Thymus (tissue), 11 donors: ENCODE results near the gene METTL26. TPM values are rescaled to one million over a fixed set of nuclear protein-coding genes. Genes with fewer than 3 reads are reported as not detected.
"Not testable (repeated sequence)": the region's sequence is repeated elsewhere in the genome, so short reads cannot be mapped to it uniquely, and the experiment has no call there.

Experiments used
- DNase-seq, 9 donors: peaks; one replicate each; pipeline ENCODE4 v3.0.0-alpha.2; 2013; ENCODE audit warnings: low spot score in 9 of 9, low read depth in 6 of 9, missing footprints in 1 of 9
- H3K27ac ChIP-seq, 2 donors: one replicate each; pipeline ENCODE4 v1.5.1; 2013; ENCODE audit warnings: control low read depth in 1 of 2, low read depth in 1 of 2, low read length in 1 of 2, mild to moderate bottlenecking in 1 of 2, moderate library complexity in 1 of 2
- H3K27me3 ChIP-seq, 2 donors: one replicate each; pipeline ENCODE4 v1.5.1; 2013; ENCODE audit warnings: low read length in 1 of 2; ENCODE audit not compliant: control insufficient read depth in 2 of 2, insufficient read depth in 1 of 2
- H3K36me3 ChIP-seq, 2 donors: one replicate each; pipeline ENCODE4 v1.5.1; 2013; ENCODE audit warnings: low read length in 1 of 2, mild to moderate bottlenecking in 1 of 2, moderate library complexity in 1 of 2; ENCODE audit not compliant: control insufficient read depth in 2 of 2, insufficient read depth in 2 of 2
- H3K4me1 ChIP-seq, 2 donors: one replicate each; pipeline ENCODE4 v1.5.1; 2013; ENCODE audit warnings: low read length in 2 of 2; ENCODE audit not compliant: control insufficient read depth in 2 of 2, insufficient read depth in 2 of 2
- H3K4me3 ChIP-seq, 2 donors: one replicate each; pipeline ENCODE4 v1.5.1; 2013; ENCODE audit warnings: low read length in 2 of 2, control low read depth in 1 of 2, mild to moderate bottlenecking in 1 of 2
- H3K9me3 ChIP-seq, 2 donors: one replicate each; pipeline ENCODE4 v1.5.1; 2013; ENCODE audit warnings: low read length in 1 of 2, mild to moderate bottlenecking in 1 of 2; ENCODE audit not compliant: control insufficient read depth in 2 of 2, insufficient read depth in 1 of 2
- WGBS: extraction: QIAGEN DNeasy Blood & Tissue Kit; methylation state at CpG from one replicate; pipeline ENCODE4 v1.1.7; 2013; 5-methylcytosine and 5-hydroxymethylcytosine counted together
- polyA plus RNA-seq: library from polyadenylated mRNA; stranded (reverse); fragments of 200-250 nt; gene quantifications from one replicate; pipeline ENCODE4 v1.2.3, GENCODE V29; 2013
- total RNA-seq: library from RNA; stranded (reverse); fragments of 120-200 nt; gene quantifications from one replicate; pipeline ENCODE4 v1.2.4, GENCODE V29; 2013
- donor health status: healthy.

Gene METTL26
- total and polyA plus RNA-seq, 2 donors = 97.6 to 110 TPM

DNA sequence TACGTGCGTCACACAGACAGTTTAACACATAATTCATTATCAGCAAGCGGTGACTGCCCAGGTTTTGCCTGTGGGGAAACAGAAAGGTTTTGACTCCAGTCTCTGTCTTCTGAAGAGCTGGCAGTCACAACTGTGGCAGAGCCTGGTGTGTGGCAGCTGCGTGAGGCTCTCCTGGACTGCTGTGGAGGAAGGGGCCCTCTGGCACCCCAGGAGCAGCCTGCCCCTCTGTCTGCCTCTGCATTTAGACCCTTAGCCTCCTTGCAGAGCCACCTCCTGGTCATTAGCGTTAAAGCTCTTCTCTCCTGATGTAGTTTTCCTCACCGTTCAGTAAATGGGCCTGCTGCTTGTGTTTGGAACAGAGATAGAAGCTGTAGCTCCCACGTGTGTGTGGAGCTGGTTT, 35.3 kb downstream of the METTL26 start:
- 49% methylated on average over 7 of the region's 7 CpGs for WGBS
- Histone ChIP-seq H3K4me1 (peaks cover 38 to 66% of the 10 kb centered on the region in 2 donors), H3K27ac (peak overlapping the region; percentile 74 to 79), H3K36me3 (peaks cover 21 to 28% of the 10 kb centered on the region in 2 donors), H3K4me3 (no peak overlapping the region), H3K9me3 (peaks cover 0 to 11% of the 10 kb centered on the region in 2 donors), H3K27me3 (no peaks in the 10 kb centered on the region)
- DNase-seq = peak in 2 of 9 donors; percentile 36 to 66

DNA sequence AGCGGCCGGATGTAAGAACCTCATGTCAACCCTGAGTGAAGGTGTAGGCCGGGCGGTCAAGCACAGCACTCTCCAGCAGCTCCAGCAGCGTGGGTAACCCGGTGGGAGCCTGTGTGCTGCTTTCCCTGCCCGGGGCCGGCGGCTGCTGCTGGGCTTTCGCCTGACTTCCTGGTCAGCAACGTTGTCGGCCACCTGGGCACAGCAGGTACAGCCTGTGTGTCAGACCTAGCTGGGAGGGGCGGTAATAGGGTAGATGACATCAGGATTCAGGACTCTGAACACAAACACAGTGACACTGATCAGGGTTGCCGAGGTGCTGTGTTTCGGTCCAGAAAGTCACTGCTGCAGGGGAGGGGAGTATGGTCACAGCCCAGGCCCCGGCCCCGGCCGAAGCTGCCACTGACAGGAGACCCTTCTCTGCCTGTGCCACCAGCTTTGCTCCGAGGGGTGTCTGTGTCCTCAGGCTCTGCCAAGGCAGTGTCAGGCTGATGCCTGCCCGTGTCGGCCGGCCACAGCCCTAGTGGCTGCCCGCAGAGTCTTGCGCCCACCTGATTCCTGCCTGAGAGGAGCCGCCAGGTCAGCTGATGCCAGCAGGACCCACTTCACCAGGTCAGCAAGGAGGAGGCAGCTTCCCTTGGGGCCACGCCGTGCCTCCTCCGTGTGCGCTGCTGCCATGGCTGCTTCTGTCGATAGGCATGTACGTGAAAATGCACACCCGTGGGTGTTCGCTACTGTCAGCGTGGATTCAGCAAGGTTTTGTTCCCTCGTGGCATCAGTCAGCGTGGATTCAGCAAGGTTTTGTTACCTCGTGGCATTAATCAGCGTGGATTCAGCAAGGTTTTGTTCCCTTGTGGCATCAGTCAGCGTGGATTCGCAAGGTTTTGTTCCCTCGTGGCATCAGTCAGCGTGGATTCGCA, 37.0 kb downstream of the METTL26 start:
- no peak overlapping the region for H3K4me3 ChIP-seq
- H3K27ac ChIP-seq = no peak overlapping the region
- no peaks in the 10 kb centered on the region for H3K9me3 ChIP-seq
- no peak for DNase-seq
- peaks cover 22 to 29% of the 10 kb centered on the region in 2 donors for H3K36me3 ChIP-seq
- peaks cover 30 to 63% of the 10 kb centered on the region in 2 donors for H3K4me1 ChIP-seq
- 98% methylated on average over 43 of the region's 43 CpGs for WGBS
- no peaks in the 10 kb centered on the region for H3K27me3 ChIP-seq

DNA sequence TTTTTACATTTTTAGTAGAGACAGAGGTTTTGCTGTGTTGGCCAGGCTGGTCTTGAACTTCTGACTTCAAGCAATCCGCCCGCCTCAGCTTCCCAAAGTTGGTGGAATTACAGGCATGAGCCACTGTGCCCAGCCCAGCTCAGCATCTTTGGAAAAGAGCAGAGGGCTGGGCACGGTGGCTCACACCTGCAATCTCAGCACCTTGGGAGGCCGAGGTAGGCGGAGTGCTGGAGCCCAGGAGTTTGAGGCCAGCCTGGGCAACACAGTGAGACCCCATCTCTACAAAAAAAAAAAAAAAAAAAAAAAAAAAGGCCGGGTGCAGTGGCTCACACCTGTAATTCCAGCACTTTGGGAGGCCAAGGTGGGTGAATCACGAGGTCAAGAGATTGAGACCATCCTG, 38.5 kb downstream of the METTL26 start:
- H3K4me3 ChIP-seq, H3K9me3 ChIP-seq, H3K27ac ChIP-seq, DNase-seq, H3K27me3 ChIP-seq: not testable (repeated sequence)
- Histone ChIP-seq H3K36me3 (peaks cover 27 to 41% of the 10 kb centered on the region in 2 donors), H3K4me1 (peaks cover 20 to 62% of the 10 kb centered on the region in 2 donors)
- 96% methylated on average over 7 of the region's 7 CpGs for WGBS

DNA sequence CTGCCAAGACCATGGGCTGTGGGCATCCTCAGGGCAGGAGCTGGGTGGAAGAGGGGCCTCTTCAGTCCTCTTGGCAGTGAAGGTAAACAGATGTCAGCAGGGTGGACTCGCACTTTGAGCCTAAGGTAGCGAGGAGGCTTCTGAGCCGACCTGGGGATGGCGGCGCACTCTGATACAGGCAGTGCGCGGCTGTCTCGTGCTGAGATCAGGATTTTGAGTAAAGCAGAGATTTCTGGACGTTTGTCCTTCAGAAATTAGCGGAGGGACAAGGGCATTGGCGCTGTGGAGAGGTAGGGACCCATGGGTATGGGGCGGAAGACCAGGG, 39.4 kb downstream of the METTL26 start:
- no peaks in the 10 kb centered on the region for H3K9me3 ChIP-seq
- peaks cover 35 to 42% of the 10 kb centered on the region in 2 donors for H3K36me3 ChIP-seq
- H3K4me3 ChIP-seq = no peak overlapping the region
- H3K27ac ChIP-seq = no peak overlapping the region
- DNase-seq = no peak
- H3K4me1 ChIP-seq = peaks cover 20 to 63% of the 10 kb centered on the region in 2 donors
- WGBS = 96% methylated on average over 12 of the region's 12 CpGs
- H3K27me3 ChIP-seq = no peaks in the 10 kb centered on the region

DNA sequence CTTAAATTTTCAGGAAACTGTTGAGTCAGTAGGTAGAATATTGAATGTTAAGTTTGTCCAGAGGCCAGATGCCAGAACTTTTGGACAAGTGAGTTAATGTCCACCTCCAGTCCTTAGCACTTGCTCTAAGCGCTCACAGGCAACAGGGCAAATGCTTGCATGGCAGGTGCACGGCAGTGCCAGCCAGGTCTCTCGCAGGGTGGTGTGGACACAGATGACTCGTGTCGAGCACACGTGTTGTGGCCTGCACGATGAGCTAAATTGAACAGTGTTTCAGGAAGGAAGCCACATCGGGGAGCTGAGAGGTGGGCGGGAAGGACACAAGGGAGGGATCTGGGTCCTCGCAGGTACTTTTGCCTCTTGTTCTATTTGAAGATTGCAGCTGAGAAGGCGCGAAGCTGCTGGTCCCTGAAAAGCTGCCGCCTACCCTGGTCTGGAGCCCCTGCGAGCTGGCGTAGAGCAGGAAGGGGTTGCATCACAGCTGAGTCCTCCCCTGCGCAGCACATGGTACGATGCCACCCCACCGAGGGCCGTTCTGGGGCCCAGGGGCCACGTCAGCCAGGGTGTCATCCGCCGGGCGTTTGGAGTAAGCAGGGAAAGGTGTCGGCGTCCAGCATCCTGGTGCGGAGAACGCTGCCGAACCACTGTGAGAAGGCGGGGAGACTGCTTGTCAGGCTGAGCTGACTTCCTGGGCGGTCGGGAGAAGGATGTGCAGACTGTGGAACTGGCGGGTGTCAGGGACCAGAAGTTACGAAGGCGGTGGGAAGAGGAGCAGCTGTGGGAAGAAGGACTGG, 40.0 kb downstream of the METTL26 start:
- Histone ChIP-seq H3K4me3 (no peak overlapping the region), H3K27ac (peak overlapping the region in 1 of 2 donors; percentile 4), H3K27me3 (no peaks in the 10 kb centered on the region), H3K4me1 (peaks cover 18 to 60% of the 10 kb centered on the region in 2 donors), H3K36me3 (peaks cover 35 to 42% of the 10 kb centered on the region in 2 donors), H3K9me3 (no peaks in the 10 kb centered on the region)
- 94% methylated on average over 34 of the region's 34 CpGs for WGBS
- DNase-seq = no peak

DNA sequence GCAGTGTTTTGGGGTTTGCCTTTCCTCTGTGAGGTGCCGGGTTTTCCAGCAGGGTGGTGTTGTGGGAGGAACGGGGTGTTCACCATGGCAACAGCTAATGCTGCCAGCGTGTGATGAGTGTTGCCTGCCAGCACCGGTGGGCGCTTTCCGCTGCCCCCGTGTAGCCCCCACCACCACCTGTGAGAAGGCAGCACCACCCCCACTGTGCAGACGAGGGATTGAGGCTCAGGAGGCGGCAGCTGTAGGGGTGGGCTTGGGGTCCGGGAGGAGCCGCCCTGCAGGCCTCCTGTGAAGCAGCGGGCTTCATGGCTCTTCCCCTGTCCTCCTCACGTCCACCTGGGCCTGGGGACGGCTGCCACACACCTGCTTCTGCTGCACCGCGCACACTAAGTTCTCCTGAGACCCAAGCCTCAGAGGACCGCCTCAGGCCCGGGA, 41.0 kb downstream of the METTL26 start:
- H3K27me3 ChIP-seq = no peaks in the 10 kb centered on the region
- no peak overlapping the region for H3K27ac ChIP-seq
- peak in 1 of 9 donors; percentile 37 for DNase-seq
- peaks cover 35 to 42% of the 10 kb centered on the region in 2 donors for H3K36me3 ChIP-seq
- 88% methylated on average over 18 of the region's 18 CpGs for WGBS
- H3K9me3 ChIP-seq = peaks cover 0 to 3% of the 10 kb centered on the region in 2 donors
- H3K4me3 ChIP-seq = no peak overlapping the region
- peaks cover 17 to 57% of the 10 kb centered on the region in 2 donors for H3K4me1 ChIP-seq

DNA sequence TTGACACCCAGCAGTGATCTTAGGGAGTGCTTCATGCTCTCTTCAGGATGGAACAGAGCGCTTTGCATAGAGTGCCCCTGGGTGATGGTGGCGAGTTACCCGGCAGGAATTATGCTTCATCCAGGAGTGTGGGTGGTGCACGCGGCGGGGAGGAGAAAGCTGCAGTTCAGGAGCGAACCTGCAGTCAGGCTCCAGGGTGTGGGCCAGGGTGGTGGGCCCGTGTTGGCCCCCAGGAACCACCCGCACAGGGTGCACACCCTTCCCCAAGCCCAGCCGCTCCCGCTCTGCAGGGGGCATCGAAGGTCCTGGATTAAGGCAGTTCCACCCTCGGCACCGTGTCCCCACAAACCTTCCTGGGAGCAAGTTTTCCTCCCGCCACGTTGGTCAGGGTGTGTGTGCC, 42.3 kb downstream of the METTL26 start:
- Histone ChIP-seq H3K36me3 (peaks cover 30 to 33% of the 10 kb centered on the region in 2 donors), H3K9me3 (peaks cover 0 to 3% of the 10 kb centered on the region in 2 donors), H3K4me3 (no peak overlapping the region), H3K27ac (peak overlapping the region in 1 of 2 donors; percentile 44), H3K27me3 (no peaks in the 10 kb centered on the region), H3K4me1 (peaks cover 17 to 55% of the 10 kb centered on the region in 2 donors)
- WGBS = 95% methylated on average over 16 of the region's 16 CpGs
- DNase-seq = no peak

DNA sequence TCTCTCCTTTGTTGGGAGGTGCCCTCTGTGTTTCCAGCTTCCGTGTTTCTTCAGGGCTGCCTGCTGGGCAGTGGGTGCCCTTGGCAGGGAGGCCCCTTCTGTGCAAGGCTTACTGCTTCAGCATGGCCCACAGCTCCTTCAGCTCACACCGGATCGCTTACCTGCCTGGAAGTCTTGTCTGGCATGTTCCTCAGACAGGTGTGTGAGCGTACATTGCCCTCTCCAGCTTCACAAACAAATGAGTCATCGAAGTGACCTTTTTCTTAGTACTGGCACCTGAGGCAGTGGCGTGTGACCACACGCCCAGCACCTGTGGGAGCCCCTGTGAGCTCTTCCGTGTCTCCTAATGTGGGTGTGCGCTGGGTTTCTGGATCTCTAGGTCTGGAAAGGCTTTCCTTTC, 42.7 kb downstream of the METTL26 start:
- H3K4me3 ChIP-seq = no peak overlapping the region
- H3K4me1 ChIP-seq = peaks cover 18 to 58% of the 10 kb centered on the region in 2 donors
- H3K9me3 ChIP-seq = peaks cover 0 to 3% of the 10 kb centered on the region in 2 donors
- peak overlapping the region in 1 of 2 donors; percentile 44 for H3K27ac ChIP-seq
- no peaks in the 10 kb centered on the region for H3K27me3 ChIP-seq
- WGBS = 94% methylated on average over 9 of the region's 9 CpGs
- H3K36me3 ChIP-seq = peaks cover 28 to 29% of the 10 kb centered on the region in 2 donors
- DNase-seq = no peak
